Non-pigmented ciliary epithelial cell (primary cell): Measurements from ENCODE around the gene ABCA3.

Source experiments
- DNase-seq: peaks from one replicate; pipeline ENCODE4 v3.0.0-alpha.2; 2010; ENCODE audit warnings: low read depth

Gene ABCA3

DNA sequence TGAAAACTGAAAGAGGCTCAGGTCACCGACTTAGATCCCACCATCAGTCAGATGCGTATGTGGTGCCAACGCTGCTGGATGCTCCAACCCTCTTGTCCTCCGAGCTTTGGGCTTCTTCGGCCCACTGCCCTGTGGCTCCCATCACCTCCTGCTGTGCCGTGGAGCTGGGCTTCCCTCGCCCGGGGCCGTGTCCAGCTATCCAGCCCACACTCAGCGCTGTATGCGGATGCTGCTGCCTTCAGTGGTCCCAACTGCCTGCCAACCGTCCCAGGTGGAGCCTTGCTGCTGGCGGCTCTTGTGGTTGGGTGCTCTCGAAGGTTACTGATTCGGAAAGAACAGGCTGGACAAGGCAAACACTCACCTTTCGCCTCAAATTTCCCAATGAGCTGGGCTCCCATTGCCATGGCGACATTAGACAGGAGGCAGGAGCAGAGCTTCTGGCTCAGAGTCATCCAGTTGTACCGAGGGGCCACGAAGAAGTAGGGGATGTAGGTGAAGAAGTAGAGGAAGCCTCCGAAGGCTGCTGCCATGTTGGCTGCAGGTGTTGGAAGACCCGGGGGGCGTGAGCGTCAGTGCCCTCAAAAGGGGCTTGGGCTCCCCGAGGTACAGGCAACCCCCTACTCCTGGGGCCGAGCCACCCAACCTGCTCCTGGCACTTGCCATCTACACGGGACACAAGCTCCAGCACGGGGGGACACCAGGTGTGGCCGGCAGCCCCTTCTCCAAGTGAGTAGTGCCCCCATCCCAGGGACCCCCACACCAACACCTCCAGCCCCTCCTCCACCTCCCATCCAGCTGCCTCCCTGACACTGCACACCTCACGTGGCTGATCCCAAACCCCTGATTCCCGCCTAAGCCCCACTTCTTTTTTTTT, 32.2 kb downstream of the ABCA3 start:
- DNase-seq, result no peak

DNA sequence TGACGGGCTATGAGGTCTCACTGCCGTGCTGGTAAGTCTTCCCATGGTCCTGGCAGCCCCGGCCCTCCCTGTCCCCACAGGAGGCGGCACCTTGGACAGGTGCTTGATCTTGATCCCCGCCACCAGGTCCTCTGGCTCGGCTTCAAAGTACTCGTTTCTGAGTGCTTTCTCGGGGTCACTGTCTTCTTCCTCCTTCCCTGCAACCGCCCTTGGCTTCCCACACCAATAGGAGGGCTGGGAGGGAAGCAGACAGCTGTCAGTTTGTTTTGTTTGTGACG, 40.7 kb downstream of the ABCA3 start:
- no peak for DNase-seq

DNA sequence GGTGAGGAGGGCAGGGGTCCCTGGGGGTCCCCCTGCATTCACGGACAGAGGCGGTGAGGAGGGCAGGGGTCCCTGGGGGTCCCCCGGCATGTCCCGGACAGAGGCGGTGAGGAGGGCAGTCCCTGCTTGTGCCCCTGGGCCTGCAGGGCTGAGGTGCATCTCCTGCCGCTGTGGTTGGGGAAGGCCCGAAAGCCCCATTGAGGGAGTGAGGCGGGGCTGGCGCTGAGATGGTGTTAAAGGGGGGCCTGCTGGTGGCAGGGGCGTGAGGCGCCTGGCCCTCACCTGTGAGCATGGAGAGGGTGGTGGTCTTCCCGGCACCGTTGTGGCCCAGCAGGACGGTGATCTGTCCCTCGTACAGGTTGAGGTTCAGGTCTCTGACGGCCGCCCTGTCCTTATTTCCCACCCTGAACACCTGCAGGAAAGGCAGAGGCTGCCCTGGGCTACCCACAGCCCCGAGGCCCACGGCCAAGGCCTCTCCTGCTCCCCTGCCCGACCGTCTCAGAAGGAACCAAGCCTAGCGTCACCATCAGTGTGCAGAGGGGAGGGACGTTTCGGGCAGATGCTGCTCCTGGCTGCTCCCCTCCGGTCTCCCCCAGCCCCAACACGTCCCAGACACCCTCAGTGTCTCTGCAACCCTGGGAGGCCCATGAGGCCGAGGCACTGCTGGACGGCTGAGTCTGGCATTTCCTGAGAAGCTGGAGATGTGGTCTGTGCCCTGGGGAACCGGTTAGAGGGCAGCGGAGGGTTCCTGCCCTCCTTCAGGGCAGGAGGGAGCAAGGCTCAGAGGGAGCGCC, 41.2 kb downstream of the ABCA3 start:
- no peak for DNase-seq

DNA sequence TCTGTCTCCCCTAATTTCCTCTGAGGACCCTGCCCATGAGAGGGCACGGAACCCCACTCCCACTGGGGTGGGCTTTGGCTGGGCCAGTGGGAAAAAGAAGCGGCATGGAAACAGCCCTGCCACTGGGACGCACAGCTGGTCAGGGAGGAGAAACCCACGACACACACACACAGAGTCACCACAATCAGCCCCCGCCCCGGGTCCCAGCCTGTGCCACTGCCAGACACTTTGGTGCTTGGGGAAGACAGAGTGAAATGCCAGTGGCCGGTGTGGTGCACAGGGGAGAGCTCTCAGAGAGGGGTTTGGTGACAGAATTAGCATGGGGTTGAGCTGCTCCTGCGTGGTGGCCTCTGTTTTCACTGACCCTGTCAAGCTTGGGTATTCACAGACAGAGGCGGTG, 41.9 kb downstream of the ABCA3 start:
- no peak for DNase-seq

DNA sequence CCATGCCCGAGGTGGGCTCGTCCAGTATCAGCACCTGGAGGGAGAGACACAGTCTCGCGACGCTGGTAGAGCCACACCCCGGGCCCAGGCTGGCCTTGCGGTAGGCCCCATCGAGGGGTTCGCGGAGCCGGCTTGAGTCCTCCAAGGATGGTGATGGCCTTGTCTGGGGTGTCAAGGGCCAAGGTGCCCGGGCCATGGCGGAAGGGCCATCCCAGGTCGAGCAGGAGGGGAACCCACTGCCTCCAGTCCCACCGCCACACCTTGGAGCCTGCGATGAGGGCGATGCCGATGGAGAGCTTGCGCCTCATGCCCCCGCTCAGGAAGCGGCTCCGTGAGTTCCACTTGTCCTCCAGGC, 43.0 kb downstream of the ABCA3 start:
- DNase-seq, result no peak

DNA sequence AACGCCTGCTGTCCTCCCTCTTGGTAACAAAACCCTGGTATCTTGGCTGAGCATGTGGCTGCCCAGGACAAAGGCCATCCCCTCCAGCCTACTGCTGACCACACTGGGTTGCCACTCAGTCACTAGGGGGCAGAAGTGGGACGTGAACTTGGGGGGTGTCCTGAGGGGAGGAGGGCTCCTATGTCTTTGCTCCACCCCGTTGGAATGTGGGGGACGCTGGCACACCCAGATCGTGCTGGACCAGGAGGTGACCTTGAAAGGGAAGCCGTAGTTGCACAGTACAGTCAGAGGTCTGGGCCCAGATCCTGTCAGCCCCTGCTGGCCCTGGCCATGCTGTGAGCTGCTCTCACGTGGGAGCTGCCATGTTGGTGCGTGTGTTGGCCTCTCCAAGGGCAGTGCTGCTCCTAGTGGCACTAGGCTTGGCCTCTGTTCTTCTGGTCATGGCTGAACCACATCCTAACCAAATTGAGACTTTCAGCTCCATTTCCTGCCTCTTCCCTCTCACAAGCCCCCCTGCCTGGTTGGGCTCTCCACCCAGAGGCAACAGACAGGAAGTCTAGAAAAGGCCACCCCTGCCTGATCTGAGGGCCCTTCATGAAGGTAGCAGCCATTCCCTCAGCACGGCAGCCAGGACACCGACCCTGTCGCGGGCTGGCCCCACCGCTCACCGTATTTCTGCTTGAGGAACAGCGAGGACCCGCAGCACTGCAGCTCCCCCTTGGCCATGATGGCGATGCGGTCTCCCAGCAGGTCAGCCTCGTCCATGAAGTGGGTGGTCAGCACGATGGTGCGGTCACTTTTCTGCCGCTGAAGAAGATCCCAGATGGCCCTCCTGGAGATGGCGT, 43.6 kb downstream of the ABCA3 start:
- DNase-seq, result no peak

DNA sequence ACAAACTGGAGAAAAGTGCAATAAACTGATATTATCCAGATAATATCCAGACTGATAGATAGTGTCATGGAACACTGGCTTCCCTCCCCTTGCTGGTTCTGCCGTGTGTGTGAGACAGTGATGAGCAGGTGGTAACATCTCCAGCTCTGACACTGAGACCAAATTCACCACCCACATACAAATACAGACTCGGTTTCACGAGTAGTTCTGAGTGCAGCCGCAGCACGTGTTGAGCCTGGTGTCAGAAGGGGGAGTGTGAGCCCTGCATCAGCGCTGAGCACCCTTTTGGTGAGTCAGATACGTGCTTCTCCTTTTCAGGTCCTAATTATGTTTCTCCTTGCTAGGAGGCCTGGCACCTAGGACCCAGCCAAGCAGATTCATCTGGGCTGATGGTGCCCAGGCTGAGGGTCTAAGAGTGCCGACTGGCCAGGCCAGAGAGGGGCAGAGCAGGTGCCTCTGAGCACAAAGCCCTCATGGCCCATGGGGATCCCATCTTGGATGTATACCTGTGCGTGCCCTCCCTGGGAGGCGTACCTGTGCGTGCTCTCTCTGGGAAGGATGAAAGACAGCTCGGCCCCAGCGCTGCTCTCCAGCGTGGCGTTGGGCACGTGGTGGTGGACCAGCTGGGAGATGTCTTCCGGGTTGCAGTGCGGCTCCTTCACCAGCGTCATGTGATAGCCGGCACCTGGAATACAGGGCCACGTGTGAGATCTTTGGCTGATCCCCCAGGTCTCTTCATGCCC, 45.3 kb downstream of the ABCA3 start:
- DNase-seq, result no peak

DNA sequence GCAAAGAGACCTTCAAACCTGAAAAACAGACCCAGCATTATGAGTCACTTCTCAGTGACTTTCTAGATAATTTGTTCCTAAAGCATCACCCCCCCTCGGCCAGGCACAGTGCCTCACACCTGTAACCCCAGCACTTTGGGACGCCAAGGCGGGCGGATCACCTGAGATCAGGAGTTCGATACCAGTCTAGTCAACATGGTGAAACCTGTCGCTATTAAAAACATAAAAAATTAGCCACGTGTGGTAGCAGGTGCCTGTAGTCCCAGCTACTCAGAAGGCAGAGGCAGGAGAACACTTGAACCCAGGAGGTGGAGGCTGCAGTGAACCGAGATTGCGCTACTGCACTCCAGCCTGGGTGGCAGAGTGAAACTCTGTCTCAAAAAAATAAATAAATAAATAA, 48.3 kb downstream of the ABCA3 start:
- no peak for DNase-seq

DNA sequence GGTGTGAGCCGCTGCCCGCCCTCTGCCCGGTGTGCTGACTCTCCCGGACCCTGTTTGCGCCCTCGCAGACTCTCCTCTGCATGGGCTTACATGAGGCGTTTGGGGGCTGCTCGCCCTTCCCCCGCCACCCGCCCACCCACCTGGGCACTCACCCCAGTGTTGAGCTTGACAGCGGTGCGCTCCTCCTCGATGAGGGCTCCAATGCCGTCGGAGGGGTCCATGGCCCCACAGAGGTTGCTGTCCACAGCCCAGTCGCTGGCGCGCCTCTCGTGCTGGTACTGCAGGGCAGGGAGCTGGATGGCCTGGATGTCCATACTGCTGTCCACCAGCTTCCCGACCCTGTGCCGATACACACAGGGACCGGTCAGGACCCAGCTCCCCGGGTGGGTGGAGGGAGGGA, 51.2 kb downstream of the ABCA3 start:
- DNase-seq, result no peak

DNA sequence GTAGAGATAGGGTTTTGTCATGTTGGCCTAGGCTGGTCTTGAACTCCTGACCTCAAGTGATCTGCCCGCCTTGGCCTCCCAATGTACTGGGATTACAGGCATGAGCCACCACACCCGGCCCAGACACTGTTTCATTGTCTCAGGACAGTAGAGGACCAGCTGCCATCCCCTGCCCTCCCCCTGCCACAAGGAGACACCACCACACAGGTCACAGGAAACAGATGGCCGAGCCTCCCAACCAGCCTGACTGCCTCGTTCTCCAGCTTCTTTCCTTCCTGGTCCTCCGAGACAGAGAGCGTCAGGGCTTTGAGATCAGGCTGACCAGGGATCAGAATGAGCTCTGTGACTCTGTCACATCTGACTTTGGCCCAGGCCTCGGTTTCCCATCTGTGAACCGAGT, 51.8 kb downstream of the ABCA3 start:
- DNase-seq, result no peak

DNA sequence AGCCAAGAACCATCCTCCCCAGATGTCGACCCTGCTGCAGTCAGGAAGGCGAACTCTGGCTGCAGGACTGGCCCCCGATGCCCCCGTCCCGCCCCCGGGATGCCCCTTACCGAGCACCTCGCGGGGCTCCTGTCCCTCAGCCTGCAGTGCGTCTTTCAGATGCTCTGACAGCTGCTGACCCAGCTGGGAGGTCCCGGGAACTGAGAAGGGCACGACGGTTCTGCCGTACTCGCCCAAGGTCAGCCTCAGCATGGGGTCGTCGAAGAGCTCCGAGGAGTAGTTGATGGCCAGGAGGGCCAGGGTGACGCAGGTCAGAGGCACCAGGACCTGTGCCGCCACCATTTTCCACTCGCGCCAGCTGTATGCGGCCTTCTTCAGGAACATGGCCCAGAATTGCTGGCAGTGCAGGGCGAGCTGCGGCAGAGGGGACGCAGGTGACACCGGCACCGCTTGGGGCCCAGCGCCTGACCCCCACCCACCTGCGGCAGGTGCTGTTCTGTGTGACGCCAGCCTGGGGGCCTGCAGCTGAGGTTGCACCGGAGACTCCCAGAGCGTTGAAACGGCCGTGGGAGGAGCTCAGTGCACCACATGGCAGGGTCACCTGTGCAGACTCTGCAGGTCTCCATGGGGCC, 52.5 kb downstream of the ABCA3 start:
- no peak for DNase-seq

DNA sequence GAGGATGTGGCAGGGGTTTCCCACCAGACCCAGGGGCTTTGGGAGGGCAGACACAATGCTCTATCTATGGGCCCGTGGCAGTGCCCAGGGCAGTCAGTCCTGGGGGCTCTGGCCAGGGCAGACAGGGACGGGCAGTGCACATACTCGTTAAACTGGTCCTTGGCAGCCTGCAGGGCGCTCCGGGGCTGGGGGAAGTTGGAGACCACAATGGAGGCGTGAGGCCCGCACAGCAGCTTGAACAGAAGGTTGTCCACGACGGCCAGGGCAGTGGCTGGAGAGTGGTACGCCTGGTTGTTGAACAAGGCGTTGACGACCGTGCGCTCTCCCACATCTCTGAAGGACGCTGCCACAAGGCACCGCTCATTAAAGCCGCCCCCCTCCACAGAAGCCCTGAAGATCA, 54.0 kb downstream of the ABCA3 start:
- DNase-seq, result no peak

DNA sequence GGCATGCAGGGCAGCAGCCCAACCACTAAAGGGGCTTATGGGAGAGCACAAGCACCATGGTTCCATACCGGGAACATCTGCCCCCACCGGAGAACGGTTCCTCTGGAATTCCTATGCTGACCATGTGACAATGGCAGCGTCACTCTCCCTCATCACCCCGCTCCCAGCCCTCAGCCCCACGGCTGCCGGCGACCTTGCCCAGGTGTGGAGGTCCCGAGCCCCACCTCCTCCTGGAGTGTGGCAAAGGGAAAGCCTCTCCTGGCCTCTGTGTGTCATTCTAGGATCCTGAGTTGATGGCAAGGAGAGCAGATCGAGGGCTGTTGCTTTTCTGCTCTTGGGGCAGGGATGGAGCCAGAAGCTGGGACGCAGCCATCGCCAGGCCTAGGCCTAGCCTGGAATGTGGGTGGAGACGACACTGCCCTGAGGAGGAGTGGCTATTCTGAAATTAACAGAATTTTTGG, 54.8 kb downstream of the ABCA3 start:
- DNase-seq, result no peak

DNA sequence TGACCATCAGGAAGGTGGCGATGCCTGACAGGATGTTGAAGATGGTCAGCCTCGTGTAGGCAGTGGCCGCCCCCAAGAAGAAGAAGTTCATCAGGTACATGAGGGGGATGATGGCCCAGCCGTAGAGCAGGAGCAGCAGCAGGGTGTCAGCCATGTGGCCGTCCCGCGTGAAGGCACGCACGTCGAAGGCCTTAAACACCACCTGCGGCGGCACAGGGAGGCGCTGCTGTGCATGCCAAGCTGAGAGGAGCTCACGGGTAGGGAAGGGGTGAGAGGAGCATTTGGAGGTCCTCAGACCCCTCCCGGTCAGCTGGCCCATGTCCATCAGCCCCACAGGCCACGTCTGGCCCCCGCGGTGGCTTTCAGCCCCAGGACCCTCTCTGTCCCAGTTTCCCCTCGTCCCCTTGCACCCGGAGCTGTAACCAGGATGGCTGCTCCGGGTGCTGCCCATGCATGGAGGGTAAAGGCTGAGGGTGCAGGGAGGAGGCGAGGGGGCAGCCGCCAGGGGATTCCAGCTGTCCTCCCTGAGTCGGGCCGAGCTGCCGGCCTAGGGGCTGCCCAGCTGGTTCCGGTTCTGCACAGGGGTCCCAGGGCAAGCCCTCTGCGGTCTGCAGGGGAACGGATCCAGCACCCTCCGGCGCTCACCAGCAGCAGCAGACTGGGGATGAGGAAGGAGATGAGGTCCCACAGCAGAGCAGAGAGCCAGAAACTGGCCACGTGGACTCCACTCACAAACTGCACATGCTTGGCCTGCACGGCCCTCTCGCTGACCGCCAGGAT, 55.5 kb downstream of the ABCA3 start:
- DNase-seq, result no peak

DNA sequence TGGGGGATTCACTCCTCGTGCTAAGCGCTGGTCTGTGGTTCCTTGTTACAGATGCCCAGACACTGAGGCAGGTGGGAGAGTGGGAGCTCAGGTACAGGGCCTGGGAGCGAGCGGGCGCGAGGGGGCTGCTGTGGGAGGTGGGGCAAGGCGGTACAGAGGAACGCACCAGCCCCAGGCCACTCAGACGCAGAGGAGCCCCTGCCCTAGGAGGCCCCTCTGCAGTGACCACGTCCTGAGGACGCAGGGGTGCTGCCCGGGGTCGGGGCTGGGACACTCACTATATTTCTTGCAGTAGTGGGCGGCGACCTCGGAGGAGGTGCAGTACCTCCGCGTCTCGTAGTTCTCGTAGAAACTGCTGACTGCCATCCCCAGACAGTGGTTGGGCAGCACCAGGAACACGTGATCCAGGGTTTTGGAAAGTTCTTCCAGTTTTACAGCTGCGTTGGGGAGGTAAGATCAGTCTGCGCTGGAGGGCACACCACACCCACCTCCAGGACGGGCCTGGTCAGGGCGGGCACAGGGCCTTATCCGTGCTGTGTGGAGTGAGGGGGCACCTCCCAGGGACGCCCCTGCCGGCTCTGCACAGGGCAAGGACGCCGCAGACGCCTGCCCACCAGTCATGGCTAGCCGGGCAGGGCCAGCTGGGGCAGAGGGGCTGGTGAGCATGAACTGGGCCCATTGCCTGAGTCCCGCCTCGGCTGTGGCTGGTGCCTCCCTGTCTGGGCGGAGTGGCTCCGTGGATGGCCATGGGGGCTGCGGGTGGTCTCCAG, 56.3 kb downstream of the ABCA3 start:
- no peak for DNase-seq

DNA sequence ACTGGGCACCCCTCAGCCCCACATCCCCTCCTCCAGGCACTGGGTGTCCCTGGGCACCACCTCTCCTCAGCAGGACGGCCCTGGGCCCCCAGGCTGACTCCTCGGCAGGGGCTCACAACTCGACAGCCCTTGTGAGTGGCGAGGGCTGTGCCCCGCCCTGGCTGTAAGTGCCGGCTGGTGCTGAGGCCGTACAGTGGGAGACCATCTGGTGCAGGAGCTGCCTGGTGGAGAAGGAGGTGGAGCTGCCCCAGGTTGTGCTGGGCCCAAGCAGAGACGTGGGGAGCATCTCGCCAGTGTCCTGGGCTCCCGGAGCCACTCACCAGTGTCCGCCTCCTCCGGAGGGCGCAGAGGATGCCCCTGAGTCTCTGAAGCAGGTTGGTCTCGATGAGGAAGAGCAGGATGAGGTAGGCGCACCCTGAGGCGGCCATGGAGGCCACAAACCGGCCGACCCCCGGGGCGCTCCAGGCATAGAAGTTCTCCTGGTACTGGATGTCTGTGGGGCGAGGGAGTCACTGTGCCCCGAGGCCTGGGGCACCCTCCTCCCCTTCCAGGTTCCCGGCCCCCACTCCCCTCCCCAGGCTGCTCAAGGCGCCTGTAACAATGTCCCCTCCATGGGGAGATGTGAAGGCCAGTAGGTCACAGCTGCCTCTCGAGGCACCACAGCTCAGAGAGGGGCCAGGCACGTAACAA, 57.5 kb downstream of the ABCA3 start:
- DNase-seq, result no peak

DNA sequence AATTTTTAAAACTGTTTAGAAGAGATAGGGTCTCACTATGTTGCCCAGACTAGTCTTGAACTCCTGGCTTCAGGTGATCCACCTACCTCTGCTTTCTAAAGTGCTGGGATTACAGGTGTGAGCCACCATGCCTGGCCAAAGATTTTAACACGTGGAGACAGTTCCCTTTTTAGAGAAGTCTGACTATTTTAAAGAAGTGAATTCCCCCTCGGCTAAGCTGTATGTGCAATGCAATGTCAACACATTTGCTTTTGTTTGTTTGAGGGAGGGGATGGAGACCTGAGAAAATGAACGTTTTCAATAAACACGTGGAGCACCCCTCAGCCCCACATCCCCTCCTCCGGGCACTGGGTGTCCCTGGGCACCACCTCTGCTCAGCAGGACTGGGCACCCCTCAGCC, 58.3 kb downstream of the ABCA3 start:
- DNase-seq, result no peak

DNA sequence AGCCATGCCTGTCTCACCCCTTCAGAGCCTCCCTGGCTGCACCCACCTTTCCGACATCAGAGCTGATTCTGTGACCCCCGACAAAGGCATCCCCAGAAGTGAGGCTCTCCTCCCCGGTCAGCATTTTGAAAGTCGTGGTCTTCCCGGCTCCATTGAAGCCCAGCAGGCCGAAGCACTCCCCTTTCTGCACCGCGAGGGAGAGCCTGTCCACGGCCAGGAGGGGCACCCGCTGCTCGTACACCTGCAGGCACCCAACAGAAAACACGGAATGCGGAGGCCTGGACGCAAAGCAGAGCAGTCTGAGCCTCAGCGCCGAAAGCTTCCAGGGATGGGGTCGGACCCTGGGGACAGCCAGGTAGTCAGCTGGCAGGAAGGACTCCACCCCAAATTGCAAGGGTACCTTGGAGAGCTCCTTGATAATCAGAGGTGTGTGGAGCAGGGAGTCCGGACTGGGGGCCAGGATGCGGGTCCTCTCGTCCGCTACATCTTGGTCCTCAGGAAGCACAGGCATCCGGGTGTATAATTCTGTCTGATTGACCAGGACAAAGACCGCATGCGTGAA, 59.5 kb downstream of the ABCA3 start:
- DNase-seq, result no peak

DNA sequence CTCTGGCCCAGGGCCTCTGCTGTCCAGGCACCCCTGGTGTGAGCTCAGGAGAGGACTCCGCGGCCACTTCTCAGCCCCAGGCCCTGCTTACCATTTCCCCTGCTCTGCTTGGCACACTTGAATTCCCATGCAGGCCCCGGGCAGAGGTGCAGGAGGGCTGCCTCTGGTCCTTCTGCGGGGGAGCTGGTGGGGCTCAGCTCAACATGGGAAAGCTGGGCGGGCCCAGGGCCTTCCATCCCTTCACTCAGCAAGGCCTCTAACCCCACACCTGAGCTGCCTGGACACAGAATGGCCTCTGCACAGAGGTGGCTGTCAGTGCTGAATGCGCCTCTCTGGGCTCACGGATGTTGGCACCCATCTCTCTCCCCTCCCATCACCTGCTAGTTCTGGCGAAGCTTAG, 60.1 kb downstream of the ABCA3 start:
- no peak for DNase-seq
